UCSD-AML1 (cell line): ENCODE measurements around the gene PIP5K1C.
"Not testable (repeated sequence)": the region's sequence is repeated elsewhere in the genome, so short reads cannot be mapped to it uniquely, and the experiment has no call there.

Experiments used
- DNase-seq: peaks from one replicate; lab custom pipeline; 2025; ENCODE audit not compliant: unreplicated experiment; lab: John Stamatoyannopoulos, UW

Gene PIP5K1C

DNA sequence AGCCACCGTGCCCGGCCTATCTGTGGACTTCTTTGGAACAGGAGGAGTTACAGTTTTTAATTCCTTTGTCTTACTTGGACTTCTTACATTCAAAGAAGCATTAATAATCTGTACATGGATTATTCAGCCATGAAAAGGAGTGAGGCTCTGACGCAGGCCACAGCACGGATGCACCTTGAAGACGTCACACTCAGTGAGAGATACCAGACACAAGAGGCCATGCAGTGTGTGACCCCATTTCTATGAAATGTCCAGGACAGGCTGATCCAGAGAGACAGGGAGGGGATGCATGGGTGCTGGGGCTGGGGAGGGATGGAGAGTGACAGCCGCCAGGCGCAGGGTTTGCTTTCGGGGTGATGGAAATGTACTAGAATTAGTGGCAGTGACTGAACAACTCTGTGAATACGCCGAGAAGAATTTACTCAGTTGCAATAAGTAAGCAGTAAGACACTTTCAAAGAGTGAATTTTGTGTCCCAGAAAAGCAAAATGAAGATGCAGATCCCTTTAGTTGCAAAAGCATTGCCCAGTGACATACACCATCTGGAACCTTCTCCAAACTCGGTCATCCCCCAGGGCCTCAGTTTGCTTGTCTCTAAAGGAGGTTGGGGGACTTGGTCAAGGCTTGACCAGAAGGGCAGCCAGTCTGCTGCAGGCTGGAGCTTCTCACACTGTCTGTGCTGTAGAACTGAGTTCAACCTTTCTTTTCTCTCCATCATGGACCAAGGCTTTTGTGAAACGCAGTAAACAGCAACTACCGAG lies 25.3 kb downstream of the PIP5K1C start:
- no peak for DNase-seq

DNA sequence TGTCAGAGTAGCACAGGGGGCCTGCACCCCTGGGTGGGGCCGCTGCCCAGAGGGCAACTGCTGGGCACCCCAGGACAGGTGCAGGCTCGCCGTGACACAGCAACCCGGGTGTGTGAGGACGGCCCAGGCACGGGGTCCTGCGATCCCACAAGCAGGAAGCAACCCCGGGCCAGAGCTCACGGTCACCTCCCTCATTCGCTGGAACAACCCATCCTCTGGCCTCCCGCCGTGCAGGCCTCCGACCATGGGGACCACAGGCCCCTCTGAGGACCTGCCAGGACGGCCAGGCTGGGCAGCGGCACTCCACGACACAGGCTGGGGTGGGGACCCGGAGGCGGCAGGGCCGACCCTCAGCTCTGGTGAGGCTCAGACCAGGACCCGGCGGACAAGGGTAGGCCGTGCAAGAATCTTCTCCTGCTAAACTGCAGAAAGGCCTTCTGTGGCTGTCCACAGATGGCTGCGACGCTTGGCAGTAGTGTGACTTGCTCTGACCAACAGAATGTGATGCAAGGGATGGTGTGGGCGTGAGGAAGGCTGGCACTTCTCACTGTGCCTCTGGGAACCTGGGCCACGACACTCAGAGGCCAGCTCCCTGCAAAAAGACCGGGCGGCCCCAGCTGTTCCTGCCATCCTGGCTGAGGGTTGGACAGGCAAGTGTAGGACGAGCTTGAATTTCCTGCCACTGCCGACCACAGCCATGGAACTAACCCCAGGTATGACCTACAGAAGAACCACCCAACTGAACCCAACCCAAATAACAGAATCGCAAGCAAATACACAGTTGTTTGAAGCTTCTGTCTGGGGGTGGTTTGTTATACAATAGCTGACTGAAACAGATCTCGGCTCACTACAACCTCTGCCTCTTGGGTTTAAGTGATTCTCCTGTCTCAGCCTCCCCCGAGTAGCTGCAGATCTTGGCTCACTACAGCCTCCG lies 26.5 kb downstream of the PIP5K1C start:
- DNase-seq = no peak

DNA sequence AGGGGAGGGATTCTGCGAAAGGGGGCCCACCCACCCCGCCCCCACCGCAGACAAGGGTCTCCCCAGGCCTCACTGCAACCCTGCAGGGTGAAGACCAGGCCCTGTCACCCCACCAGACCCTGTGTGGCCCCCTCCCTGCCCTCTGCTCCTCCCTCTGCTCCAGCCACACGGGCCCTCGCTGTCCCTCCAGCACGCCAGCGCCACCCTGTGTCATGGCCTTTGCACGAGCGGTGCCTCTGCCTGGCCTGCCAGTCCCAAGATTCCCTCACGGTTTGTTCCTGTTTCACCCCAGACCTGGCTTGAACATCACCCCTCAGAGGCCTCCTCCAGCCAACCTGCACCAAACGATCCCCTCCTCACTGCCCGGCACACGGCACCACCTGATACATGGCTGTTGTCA lies 27.3 kb downstream of the PIP5K1C start:
- DNase-seq = peak; percentile 66

DNA sequence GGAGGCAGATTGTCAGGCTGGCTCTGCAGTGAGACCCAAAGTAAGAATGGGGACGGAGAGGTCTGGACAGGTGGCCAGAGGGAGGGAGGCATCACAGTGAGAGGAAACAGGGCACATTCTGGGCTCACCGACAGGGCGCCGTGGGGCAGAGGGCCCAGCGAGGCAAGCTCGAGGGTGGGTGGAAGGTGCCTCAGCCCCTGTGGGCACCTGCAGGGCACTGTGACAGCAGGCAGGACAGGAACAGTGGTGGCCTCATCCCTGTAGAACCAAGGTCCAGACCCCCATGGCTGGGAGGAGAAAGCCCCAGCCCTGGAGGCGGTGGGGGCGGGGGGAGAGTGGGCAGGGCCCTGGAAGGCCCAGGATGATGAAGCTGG lies 27.7 kb downstream of the PIP5K1C start:
- no peak for DNase-seq

DNA sequence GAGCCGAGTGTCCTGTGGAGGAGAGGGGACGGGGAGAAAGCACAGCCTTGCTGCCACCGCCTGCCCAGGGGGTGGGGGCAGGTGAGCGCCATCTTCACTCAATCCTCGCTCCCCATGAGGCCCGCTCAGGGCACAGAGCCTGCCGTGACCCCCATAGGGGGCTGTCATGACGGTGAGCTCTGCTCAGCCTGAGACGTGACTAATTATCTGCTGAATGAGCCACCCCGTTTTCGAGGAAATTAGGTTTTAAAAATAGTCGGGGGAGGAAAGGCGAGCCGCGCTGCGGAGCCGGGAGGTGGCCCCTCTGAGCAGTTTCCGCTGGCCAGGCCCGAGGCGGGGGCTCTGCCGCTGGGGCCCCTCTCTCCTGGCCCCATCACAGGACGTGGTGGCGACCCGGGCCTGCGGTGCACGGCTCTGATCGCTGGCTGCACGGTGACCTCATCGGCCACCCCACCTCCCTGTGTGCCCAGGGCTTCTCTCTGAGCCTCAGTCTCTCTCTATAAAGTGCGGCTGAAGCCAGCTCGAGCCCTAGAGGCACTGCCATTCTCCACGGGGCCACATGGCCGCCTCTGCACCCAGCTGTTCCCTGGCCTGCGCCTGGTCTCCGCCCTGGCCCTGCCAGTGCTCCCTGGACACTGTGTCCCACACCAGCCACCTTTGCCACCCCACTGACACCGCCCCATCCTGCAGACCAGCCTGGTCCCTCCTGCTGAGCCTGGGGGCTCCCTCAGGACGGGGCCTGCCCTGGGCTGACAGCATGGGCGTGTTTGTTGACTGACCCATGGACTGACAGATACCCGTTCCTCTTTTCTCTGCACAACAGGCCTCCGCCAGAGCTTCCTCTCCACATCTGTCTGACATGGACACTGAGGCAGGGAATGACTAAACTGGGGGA lies 28.3 kb downstream of the PIP5K1C start:
- peak; percentile 63 for DNase-seq

DNA sequence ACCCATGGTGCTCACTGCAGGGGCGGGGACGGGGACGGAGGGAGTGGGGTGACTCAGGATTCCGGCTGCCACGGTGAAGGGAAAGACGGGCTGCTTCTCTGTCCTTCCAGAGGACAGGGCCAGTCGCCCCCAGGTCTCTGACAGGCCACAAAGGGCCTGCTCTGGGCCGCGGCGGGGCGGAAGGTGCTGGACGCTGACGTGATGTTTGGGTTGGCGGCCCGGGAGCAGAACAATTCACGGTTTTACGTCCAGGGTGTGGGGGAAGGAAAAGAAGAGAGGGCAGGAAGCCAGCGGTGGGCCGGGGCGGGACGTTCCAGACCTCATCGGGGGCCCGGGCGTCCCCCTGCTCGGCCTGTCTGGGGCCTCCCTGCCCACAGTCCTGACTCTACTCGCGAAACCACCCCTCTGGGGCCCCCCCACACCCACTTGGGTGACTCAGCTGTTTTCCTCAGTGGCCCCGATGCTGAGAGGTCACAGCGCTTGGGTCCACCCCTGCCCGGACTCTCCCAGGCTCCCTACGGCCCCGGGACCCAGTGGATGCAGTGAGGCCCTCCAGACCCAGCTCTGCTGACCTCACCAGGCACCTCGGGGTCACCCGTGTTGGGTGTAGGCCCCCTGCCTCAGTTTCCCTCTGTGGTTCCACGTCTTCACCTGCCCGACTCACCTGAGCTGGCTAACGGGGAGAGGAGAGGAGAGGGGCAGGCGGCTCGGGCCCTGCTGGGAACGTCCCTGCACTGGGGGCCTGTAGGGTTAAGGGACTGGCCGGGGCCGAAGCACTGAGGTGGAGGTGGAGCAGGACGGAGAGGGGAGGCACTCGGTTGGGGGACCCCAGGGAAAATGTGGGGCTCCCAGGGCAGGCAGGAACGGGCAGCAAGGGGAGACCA lies 29.2 kb downstream of the PIP5K1C start:
- DNase-seq = peak; percentile 39

DNA sequence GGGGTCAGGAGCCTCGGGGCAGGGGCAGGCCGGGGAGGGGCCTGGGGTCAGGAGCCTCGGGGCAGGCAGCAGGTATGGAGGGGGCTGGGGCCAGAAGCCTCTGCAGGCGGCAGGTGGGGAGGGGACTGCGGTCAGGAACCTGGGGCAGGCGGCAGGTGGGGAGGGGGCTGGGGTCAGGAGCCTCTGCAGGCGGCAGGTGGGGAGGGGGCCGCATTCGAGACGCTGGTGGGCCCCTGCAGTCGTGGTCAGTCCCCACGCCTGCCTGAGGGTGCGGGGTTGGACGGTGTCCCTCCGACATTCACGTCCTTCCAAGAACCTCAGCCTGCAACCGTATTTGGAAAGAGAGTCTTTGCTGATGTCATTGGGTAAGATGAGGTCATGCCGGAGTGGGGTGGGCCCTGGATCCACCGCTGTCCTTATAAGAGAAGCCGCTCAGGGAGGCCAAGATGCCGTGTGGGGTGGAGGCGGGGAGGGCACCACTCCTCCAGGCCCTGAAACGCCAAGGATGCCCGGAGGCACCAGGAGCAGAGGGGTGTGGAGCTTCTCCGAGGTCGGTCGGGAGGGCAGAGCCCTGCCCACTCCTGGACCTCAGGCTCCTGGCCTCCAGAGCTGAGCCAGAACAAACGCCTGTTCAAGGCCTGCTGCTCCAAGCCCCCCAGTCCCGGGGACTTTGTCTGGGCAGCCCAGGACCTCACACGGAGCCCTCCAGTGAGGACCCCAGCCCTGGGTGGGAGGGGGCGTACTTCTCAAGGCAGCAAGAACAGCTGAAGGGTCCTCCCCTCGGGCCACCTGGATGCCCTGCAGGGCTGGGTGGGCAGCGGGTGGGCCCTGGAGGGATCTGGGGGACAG lies 30.1 kb downstream of the PIP5K1C start:
- no peak for DNase-seq

DNA sequence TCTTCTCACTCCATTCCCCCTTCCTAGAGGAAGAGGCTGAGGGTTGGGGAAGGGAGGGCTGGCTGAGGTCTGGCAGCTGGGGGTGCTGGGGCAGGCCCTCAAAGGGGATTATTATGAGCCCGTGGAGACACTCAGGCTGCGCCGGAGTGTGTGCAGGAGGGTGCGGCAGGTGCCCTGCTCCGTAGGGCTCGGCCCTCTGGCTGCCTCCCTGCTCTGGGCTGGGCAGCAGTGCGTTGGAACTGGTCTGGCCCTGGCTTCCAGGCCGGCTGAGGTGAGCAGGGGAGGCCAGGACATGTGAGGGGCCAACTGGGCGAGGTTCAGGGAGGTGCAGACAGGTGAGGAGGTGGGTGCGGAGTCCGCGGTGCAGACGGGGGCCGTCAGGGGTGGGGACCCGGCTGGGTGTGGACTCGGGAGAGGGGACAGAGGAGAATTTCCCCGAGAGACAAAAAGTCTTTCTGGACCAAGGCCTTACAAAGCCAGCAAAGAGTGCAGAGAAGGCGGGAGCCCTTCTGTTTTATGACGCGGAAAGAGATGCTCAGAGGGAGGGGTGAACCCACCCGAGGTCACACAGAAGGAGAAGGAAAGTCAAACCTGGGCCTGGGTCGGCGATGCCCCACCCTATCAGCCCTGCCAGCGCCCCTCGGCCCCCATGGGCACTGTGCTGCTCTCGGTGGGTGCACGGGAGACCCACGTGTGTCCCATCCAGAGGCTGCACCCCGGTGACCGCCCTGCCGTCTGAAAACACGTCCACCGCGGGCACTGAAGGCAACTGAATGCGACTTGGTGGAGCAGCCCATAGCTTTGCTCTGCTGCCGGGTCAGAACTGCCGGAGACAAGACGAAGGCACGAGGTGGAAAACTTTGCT lies 31.0 kb downstream of the PIP5K1C start:
- no peak for DNase-seq

DNA sequence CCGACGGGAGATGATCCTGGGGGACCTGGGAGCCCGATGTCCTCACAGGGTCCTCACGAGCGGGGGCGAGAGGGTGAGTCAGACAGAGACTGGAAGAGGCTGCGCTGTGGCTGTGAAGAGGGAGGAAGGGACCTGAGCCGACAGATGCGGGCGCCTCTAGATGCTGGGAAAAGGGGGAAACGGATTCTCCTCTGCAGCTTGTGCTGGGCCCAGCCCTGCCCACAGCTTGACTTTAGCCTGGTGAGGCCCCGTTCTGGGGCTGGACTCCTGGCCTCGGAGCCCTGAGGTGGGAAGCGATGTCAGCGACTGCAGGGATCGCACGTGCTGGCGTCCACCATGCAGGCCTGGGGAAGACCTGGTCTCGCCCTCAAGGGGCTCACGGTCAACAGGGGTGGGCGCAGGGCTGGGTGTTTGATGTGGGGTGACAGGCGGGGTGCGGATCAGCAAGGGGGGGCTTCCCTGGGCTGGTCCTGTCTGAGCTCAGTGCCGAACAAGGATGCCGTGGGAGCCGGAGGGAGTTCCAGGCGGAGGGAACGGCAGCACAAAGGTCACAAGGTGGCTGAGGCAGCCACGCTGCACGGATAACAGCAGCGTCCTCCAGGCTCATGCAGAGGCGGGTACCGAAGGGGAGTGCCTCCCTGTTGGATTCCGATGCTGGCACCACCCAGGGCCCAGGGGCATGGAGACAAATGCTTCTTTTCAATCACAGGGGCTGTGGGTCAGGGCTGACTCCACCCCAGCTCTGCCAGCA lies 31.8 kb downstream of the PIP5K1C start:
- DNase-seq = no peak

DNA sequence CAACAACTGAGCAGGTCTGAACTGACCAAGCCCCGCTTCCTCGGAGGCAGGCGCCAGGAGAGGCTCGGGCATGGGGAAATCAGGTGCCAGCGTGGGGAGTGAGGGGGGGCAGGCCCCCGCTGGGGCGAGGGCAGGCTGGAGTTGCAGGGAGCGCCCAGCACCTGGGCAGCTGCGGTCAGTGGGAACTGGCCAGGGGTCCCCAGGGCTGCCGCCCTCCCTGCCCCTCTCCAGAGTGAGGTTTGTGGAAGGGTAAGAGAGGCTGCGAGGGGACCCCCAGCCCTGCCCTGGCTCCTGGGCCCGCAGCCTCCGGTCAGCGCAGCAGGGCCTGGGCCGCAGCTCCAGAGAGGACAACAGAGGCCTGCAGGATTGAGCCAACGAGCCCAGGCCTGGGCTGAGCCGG lies 32.5 kb downstream of the PIP5K1C start:
- DNase-seq = no peak

DNA sequence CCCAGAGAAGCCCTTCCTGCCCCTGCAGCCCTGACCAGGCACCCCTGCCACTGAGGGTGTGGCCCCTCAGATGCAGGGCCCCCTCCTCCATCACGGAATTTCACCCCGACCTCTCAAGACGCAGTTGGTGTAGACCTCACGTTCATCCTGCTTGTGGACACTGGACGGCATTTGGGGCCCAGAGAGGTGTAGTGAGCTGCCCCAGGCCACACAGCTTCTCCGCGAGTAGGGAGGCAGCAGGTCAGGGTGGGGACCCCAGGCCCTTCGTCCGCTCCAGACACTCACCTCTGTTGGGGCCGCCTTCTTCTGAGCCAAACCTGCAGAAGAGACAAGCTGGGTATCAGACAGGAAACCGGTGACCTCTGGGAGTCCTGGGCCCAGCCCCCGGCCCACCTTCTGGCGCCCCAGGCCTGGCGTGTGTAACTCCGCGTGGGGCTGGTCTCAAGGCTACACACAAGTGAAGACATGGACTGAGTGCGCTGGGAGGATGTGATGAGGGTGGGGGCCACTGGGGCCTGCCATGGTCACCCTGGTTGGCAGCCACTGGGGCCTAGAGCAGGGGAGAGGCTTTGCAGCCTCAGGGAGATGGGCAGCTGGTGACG lies 33.1 kb downstream of the PIP5K1C start:
- no peak for DNase-seq

DNA sequence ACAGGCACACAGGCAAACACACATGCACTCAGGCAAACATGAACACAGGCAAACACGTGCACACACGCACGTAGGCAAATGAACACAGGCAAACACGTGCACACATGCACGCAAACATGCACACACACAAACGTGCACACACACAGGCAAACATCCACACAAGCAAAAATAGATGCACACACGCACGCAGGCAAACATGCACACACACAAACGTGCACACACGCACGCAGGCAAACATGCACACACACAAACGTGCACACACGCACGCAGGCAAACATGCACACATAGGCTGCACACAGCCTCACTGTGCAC lies 33.8 kb downstream of the PIP5K1C start:
- DNase-seq = not testable (repeated sequence)

DNA sequence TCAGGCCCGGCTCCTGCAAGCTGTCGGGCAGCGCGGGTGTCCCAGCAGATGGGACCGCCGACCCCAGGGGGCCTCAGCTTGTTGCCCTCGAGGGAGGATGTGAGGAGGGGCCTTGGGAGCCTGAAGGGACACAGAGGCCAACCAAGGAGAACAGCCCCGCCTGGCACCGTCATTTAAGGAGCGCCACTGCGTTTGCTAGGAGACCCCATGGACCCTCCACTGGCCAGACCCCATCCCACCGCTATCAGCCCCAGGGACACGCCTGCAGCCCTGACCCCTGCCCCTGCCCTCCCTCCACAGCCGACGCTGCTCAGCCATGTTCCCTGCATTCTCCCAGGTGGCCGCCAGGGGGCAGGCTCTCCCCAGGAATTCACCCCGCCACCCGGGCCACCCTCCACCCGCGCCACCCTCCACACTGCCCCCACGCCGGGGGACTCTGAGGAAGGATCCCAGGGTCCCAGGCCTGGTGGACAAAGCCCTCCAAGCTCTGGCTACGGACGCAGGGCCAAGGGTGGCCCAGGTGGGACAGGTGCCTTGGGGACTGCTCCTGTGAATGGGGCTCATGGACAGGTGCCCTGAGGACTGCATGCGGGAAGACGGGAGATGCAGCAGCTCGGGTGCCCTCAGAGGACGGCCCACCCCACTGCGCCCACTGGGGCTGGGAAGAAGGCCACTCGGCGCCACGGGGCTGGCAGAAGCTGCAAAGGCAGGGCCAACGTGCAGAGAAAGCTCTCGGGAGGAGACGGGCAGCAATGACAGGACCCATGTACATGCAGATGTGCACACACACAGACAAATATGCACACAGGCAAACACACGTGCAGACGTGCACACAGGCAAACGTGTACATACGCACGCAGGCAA lies 34.4 kb downstream of the PIP5K1C start:
- peak; percentile 60 for DNase-seq

DNA sequence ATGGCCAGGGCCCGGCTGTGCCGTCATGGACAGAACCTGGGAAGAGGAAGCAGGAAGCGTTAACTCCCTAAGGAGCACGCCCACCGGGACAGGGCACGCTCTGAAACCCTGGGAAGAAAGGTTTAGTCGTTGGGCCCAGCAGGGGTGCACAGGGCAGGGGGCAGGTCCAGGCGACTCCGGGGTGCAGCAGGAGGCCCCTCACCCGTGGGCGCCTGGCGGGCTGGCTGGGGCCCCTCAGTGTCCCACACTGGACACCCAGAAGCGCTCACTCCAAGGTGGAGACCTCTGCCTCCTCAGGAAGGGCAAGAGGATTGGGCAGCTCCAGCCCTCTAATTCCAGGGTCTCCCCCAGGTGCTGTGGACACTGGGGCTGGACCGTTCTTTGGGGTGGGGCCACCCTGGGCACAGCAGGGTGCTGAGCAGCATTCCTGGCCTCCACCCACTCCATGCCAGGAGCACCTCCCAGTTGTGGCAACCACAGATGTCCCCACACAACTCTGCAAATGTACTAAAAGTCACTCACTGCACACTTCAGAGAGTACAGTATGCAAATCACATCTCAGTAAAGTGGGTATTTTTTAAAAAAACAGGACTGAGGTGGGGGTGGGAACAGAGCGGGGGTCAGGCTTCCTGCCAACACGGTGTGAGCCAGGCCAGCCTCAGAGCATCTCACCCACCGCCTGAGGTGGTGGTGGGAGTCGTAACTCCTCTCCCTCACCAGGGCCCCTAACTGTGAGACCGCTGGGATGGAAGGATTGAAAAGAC lies 35.2 kb downstream of the PIP5K1C start:
- no peak for DNase-seq

DNA sequence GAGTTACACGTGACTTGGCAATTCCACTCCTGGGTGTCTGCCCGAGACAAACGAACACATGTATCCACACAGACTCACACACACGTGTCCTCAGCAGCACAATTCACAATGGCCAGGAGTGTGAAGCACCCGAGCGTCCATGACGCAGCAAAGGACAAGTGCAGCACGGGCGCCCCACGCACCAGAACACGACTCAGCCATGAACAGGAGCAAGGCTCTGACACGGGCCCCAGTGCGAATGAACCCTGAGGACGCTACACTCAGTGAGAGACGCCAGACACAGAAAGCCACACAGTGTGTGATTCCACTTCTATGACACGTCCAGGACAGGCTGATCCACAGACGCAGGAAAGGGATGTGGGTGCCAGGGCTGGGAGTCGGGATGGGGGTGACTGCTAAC lies 36.4 kb downstream of the PIP5K1C start:
- no peak for DNase-seq
